Lower leg skin (tissue), 3 donors: ENCODE results near the gene REM2.
"Not testable (repeated sequence)": the region's sequence is repeated elsewhere in the genome, so short reads cannot be mapped to it uniquely, and the experiment has no call there.

Experiments used
- POLR2A ChIP-seq, 2 donors: fragments of 450-650 bp; IDR thresholded peaks; one replicate each; pipeline ENCODE4 v1.6.1; 2016 to 2017; ENCODE audit warnings: antibody characterized with exemption in 2 of 2, mild to moderate bottlenecking in 1 of 2, moderate library complexity in 1 of 2
- TF ChIP-seq, protein P1 (sequence below), 3 donors: fragments of 450-650 bp; IDR thresholded peaks; one replicate each; pipeline ENCODE4 v1.5.1; 2016; ENCODE audit warnings: antibody characterized with exemption in 3 of 3, mild to moderate bottlenecking in 3 of 3, moderate library complexity in 2 of 3

DNA sequence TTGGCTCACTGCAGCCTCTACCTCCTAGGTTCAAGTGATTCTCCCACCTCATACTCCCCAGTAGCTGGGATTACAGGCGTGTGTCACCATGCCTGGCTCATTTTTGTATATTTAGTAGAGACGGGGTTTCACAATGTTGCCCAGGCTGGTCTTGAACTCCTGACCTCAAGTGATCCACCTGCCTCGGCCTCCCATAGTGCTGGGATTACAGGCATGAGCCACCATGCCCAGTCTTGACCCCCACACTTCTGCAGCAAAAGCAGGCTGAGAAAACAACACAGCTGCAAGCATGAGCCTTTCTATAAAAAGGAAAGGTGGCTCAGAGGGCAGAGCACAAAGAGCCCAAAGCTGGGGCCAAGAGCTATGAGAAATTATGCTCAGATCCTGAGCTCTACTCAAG lies 22.6 kb upstream of the REM2 start:
- TF ChIP-seq, protein P1, sequence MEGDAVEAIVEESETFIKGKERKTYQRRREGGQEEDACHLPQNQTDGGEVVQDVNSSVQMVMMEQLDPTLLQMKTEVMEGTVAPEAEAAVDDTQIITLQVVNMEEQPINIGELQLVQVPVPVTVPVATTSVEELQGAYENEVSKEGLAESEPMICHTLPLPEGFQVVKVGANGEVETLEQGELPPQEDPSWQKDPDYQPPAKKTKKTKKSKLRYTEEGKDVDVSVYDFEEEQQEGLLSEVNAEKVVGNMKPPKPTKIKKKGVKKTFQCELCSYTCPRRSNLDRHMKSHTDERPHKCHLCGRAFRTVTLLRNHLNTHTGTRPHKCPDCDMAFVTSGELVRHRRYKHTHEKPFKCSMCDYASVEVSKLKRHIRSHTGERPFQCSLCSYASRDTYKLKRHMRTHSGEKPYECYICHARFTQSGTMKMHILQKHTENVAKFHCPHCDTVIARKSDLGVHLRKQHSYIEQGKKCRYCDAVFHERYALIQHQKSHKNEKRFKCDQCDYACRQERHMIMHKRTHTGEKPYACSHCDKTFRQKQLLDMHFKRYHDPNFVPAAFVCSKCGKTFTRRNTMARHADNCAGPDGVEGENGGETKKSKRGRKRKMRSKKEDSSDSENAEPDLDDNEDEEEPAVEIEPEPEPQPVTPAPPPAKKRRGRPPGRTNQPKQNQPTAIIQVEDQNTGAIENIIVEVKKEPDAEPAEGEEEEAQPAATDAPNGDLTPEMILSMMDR (IDR thresholded peaks at IDR 0.05): not testable (repeated sequence)
- not testable (repeated sequence) for TF ChIP-seq POLR2A (IDR thresholded peaks at IDR 0.05)
